Subcutaneous abdominal adipose tissue (tissue), 5 donors: Measurements from ENCODE around the gene MSMB.
A peak's percentile ranks its signal among the peaks of the same experiment; 100 is the strongest.
"Not testable (repeated sequence)": the region's sequence is repeated elsewhere in the genome, so short reads cannot be mapped to it uniquely, and the experiment has no call there.

ENCODE experiments used
- H3K27ac ChIP-seq: one replicate; pipeline ENCODE4 v1.7.0; 2013; ENCODE audit warnings: low read depth, mild to moderate bottlenecking, inconsistent platforms, low read length, moderate library complexity
- H3K27me3 ChIP-seq, 5 donors: one replicate each; pipeline ENCODE4 v1.7.0; 2013; ENCODE audit warnings: low read length in 5 of 5, inconsistent platforms in 1 of 5; ENCODE audit not compliant: control insufficient read depth in 5 of 5, insufficient read depth in 4 of 5
- H3K36me3 ChIP-seq, 5 donors: one replicate each; pipeline ENCODE4 v1.7.0; 2013; ENCODE audit warnings: low read length in 5 of 5; ENCODE audit not compliant: control insufficient read depth in 5 of 5, insufficient read depth in 5 of 5
- H3K4me1 ChIP-seq, 5 donors: one replicate each; pipeline ENCODE4 v1.7.0; 2013; ENCODE audit warnings: low read length in 5 of 5, mild to moderate bottlenecking in 3 of 5, moderate library complexity in 1 of 5; ENCODE audit not compliant: control insufficient read depth in 5 of 5, insufficient read depth in 5 of 5
- H3K4me3 ChIP-seq, 5 donors: one replicate each; pipeline ENCODE4 v1.7.0; 2013; ENCODE audit warnings: low read length in 5 of 5, low read depth in 1 of 5
- H3K9ac ChIP-seq, 5 donors: one replicate each; pipeline ENCODE4 v1.7.0; 2013; ENCODE audit warnings: low read length in 5 of 5, mild to moderate bottlenecking in 4 of 5, moderate library complexity in 3 of 5
- H3K9me3 ChIP-seq, 5 donors: one replicate each; pipeline ENCODE4 v1.7.0; 2013; ENCODE audit warnings: low read length in 5 of 5; ENCODE audit not compliant: control insufficient read depth in 5 of 5
- donor health status: healthy.
- donor health status: healthy.
- donor health status: healthy.
- donor health status: healthy.
- donor health status: healthy.

Gene MSMB

DNA sequence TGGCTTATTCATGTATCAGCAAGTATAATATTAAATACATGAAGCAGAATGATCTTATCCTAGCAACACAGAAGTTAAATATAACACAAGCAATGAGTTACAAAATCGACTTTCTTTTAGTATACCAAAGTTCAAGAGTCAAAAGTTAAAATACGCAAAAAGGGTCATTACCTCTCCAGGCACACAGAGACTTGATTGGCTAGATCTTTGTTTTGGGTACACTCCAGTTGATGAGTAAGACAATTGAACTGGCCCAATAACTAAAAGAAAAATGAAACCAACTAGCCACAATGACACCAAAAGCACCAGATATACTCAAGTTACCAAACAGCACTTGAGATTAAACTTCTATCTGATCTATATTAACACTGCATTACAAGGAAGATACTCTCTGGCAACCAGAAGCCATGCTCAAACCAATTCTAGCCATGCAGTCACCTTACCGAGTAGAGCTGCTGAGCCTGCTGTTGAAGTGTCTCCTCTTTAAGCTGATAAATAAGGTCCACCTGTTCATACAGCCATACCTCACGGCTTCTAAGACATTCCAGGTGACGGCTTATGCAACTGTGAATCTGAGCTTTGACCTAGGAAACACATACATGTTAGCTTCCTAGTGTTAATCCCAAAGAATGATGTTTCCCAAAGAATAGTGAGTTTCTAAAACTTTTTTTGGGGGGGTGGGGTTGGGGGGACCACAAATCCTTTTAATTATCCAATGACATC is 31.2 kb downstream of the MSMB start:
- peaks cover 5 to 64% (median 43%) of the 10 kb centered on the region in 5 donors for H3K4me1 ChIP-seq

DNA sequence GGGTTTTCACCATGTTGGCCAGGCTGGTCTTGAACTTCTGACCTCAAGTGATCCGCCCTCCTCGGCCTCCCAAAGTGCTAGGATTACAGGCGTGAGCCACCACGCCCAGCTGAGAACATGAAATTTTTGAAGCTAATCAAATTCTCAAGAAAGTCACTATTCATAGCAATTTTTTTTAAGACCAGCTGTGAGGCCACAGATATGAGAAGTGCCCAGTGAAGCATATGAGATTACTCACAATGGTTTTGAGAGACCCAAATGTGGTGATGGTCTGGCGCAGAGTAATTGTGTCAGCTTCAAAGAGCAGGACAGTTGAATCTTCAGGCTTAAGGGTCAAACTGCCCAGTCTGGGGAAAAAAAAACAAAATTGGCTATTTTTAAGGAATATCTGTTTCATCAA is 31.9 kb downstream of the MSMB start:
- peak overlapping the region in 1 of 5 donors; percentile 19 for H3K9ac ChIP-seq
- H3K9me3 ChIP-seq = no peaks in the 10 kb centered on the region
- H3K36me3 ChIP-seq = peaks cover 35 to 63% (median 59%) of the 10 kb centered on the region in 5 donors
- H3K27me3 ChIP-seq = no peaks in the 10 kb centered on the region
- H3K4me1 ChIP-seq = peaks cover 0 to 58% (median 37%) of the 10 kb centered on the region in 5 donors
- H3K4me3 ChIP-seq = no peak overlapping the region
- H3K27ac ChIP-seq = peak overlapping the region; percentile 81

More for the DNA sequence above, 31.2 kb downstream of the MSMB start:
- Histone ChIP-seq H3K36me3 (peaks cover 31 to 57% (median 53%) of the 10 kb centered on the region in 5 donors), H3K4me3 (no peak overlapping the region), H3K9ac (peak overlapping the region in 1 of 5 donors; percentile 20), H3K9me3 (no peaks in the 10 kb centered on the region), H3K27ac (peak overlapping the region; percentile 81), H3K27me3 (no peaks in the 10 kb centered on the region)

DNA sequence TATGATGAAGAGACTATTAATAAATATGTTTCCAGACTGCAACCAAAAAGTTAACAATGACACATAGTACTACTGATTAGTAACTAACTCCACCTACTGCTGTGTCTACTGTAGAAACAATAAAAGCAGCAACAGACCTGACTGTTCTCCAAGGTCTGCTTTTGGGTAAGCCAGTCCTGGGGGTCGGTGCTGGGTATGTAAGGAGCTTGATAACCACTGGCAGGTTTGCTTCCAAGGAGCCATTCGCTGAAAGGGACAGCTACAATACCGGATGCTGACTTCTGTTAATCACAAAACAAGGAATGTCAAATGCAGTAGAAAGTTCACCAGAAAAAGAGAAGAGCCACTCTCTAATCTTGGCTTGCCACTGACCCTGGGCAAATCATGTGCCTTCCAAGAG is 33.3 kb downstream of the MSMB start:
- no peak overlapping the region for H3K4me3 ChIP-seq
- H3K27ac ChIP-seq = peak overlapping the region; percentile 81
- peaks cover 49 to 78% (median 74%) of the 10 kb centered on the region in 5 donors for H3K36me3 ChIP-seq
- H3K4me1 ChIP-seq = peaks cover 0 to 47% (median 22%) of the 10 kb centered on the region in 5 donors
- peak overlapping the region in 1 of 5 donors; percentile 40 for H3K9ac ChIP-seq
- no peaks in the 10 kb centered on the region for H3K27me3 ChIP-seq
- no peaks in the 10 kb centered on the region for H3K9me3 ChIP-seq

DNA sequence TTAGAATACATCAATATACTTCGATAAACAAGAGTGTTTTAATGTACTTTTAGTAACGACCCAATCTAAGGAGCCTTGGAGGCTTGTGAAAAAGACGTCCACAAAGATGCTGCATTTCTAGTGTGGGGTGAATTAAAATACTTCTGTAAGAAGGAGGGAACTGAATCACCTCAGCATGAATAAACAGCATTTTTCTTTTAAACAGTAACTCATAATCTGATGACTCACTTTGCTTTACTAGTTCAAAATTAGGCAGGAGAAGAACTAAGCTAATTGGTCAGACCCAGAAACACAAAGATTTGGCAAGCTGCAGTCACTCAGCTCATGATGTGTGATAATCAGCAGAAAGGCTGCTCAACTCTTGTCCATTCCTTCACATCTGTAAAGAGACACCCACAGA is 39.9 kb downstream of the MSMB start:
- no peaks in the 10 kb centered on the region for H3K27me3 ChIP-seq
- peaks cover 60 to 99% (median 89%) of the 10 kb centered on the region in 5 donors for H3K36me3 ChIP-seq
- no peak overlapping the region for H3K4me3 ChIP-seq
- no peak overlapping the region for H3K9ac ChIP-seq
- H3K4me1 ChIP-seq = peaks cover 0 to 4% (median 3%) of the 10 kb centered on the region in 5 donors
- no peaks in the 10 kb centered on the region for H3K9me3 ChIP-seq
- H3K27ac ChIP-seq = peak overlapping the region; percentile 15

DNA sequence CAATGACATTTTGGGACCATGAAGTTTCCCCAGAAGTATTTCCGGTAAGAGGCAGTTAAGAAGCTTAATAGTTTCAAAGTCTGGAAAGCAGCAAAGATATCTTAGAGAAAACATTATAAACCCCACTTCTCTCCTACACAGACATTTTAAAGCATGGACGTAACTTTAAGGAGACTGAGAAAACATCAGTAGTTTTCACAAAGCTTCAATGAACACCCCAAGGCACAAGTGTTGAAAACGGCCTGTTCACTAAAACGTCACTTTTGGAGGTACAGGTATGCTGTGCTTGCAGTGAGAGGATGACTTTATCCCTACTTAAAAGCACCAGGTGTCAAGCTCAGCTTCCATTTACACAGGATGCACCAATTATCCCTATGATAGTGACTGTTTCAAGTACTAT is 40.7 kb downstream of the MSMB start:
- Histone ChIP-seq H3K4me3 (no peak overlapping the region), H3K36me3 (peaks cover 59 to 98% (median 83%) of the 10 kb centered on the region in 5 donors), H3K9me3 (no peaks in the 10 kb centered on the region), H3K27ac (peak overlapping the region; percentile 15), H3K4me1 (peaks cover 0 to 4% (median 3%) of the 10 kb centered on the region in 5 donors), H3K27me3 (no peaks in the 10 kb centered on the region), H3K9ac (no peak overlapping the region)

DNA sequence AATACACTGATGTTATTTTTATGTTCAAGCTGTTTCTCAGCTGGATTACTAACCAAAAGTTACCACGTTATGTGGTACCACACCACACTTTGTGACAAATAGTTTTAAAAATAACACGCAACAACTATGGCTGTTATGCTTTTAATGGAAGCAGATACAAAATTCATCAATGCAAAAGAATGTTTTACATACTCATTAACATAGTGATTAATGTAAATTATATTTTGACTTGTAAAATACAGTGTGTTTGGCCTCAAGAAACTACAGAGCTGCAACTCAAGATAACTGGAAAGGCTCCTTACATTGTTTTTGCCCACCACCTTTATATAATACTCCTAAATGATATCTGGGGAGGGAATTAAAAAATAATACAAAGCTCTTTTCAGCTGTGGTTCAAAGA is 41.1 kb downstream of the MSMB start:
- Histone ChIP-seq H3K36me3 (peaks cover 55 to 98% (median 80%) of the 10 kb centered on the region in 5 donors), H3K27ac (no peak overlapping the region), H3K9me3 (no peaks in the 10 kb centered on the region), H3K9ac (no peak overlapping the region), H3K27me3 (no peaks in the 10 kb centered on the region), H3K4me1 (peaks cover 0 to 4% (median 0%) of the 10 kb centered on the region in 5 donors), H3K4me3 (no peak overlapping the region)

DNA sequence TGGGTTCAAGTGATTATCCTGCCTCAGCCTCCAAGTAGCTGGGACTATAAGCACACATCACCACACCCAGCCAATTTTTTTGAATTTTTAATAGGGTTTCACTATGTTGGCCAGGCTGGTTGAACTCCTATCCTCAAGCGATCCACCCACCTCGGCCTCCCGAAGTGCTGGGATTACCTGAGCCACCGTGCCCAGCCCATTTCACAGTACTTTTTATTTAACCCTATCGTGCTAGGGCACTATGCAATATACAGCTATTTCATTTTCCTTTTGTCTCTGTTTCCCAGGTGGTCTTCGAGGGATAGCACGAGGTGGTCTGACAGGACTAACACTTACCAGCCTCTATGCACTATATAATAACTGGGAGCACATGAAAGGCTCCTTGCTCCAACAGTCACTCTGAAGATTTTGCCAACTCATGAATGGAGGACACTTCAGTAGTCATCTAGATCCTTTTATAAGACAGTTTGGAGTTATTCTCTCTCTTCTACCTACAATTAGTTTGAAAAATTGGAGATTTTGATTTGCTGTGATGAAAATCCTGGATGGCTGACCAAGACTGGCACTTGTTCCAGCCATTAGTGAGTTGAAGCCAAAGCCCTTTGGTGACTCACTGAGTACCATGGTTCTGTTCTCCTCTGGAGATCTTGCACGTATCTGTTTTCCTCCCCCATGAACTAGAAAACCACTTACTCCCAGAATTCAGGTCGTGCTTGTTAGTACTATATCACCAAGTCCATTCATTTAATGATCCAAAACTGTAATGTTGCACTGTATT is 43.0 kb downstream of the MSMB start:
- no peaks in the 10 kb centered on the region for H3K4me1 ChIP-seq
- H3K4me3 ChIP-seq = no peak overlapping the region
- peak overlapping the region; percentile 9 for H3K27ac ChIP-seq
- H3K9ac ChIP-seq = no peak overlapping the region
- no peaks in the 10 kb centered on the region for H3K27me3 ChIP-seq
- H3K9me3 ChIP-seq = no peaks in the 10 kb centered on the region
- H3K36me3 ChIP-seq = peaks cover 44 to 89% (median 68%) of the 10 kb centered on the region in 5 donors

DNA sequence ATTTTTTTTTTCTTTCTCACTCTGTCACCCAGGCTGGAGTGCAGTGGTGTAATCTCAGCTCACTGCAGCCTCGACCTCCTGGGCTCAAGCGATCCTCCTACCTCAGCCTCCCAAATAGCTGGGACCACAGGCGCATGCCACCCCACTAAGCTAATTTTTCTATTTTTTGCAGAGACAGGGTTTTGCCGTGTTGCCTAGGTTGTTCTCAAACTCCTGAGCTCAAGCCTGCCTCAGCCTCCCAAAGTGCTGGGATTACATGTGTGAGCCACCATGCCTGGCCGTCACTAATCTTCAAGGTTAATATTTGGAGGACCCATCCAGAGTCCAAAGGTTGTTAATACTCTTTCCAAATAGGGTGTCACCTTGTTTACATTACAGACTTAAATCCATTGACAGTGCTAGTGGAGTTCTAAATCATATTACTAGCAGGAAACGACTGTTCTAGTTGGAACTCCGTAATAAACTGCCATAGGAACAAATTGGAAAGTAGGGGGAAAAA is 43.8 kb downstream of the MSMB start:
- H3K27me3 ChIP-seq, H3K9ac ChIP-seq, H3K9me3 ChIP-seq, H3K27ac ChIP-seq, H3K4me1 ChIP-seq, H3K4me3 ChIP-seq: not testable (repeated sequence)
- peaks cover 41 to 83% (median 60%) of the 10 kb centered on the region in 5 donors for H3K36me3 ChIP-seq

DNA sequence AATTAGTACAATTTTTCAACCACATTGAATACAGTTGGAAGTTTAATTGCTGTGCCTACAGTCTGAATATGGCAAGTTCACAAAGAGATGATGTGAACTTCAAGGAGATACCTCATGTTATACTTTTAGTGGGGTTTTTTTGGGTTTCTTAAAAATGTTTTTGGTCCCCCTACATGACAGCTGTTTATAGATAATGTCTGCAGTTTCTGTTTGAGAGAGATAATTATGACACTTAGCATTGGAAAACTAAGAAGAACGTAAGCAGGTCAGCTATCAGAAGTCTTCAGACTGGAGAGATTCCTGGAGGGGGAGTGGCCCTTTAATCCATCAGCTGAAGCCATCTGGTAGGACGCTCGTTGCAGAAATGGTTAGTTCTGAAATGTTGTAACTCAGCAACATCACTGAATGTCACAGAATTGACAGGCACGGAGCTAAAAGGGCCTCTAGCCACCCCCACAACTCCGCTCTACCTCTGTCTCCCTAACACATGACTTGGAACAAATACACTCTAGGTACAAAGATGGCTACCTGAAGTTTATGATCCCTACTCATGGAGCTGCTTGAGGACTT is 44.8 kb downstream of the MSMB start:
- Histone ChIP-seq H3K27ac (no peak overlapping the region), H3K4me1 (no peaks in the 10 kb centered on the region), H3K9me3 (no peaks in the 10 kb centered on the region), H3K36me3 (peaks cover 33 to 73% (median 50%) of the 10 kb centered on the region in 5 donors), H3K27me3 (no peaks in the 10 kb centered on the region), H3K9ac (no peak overlapping the region), H3K4me3 (no peak overlapping the region)
